ENCODE results near the gene SPATA32.

The SPATA32 gene

DNA sequence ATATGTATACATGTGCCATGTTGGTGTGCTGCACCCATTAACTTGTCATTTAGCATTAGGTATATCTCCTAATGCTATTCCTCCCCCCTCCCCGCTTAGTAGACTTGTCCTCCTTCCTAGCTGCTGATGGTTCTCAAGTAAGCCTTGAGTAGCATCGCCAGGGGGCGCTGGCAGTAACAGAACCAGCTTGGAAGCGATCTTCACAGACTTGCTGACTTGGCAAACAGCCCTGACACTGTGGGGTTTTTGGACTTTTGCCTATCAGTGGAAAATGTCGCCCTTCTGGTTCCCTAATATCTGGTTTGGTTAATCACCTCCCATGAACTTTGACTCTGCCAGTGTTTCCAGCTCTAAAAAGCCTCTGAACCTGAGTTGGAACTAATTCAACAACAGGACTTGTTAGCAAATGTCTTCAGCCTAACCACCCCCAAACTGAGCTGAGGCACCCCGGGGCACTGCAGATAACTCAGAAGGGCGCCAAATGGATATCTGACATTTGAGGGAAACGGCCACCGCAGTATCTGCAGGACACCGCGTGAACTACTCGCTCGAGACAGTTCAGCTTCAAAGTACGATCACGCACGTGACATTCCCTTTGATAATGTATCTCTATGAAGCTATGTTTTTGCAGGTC, 15.4 kb upstream of the SPATA32 start:
- Histone ChIP-seq H3K36me3 (ENCODE audit: control insufficient read depth in 2 of 2, insufficient read depth in 1 of 2, low read length in 2 of 2) (peaks cover 7 to 24% of the 10 kb centered on the region in 2 experiments; a peak in 2 of 3 replicates), H3K4me3 (ENCODE audit: low read depth, low read length) (no peak overlapping the region), H3K4me1 (ENCODE audit: control insufficient read depth, insufficient read depth, low read length) (peaks cover 5% of the 10 kb centered on the region), H3K27ac (ENCODE audit: extremely low read depth, low read depth, low read length) (no peak overlapping the region), H3K9me3 (ENCODE audit: control insufficient read depth, insufficient read depth, low read depth, low read length) (no peaks in the 10 kb centered on the region)
- ChIA-PET POLR2A (interaction anchor here (0.7 to 2.7 kb wide), 15 partner anchors 9 to 148 kb away, joined by 3 to 17 read pairs (median 4); partner anchors contain the start of genes HEXIM1, HEXIM2 and MAP3K14), CTCF (interaction anchor here (0.5 to 12.0 kb wide), 46 partner anchors 8 to 571 kb away, joined by 3 to 357 read pairs (median 6); partner anchors contain the start of genes ACBD4, FMNL1, HEXIM2 and MAP3K14)
- TF ChIP-seq HOXC10 (CRISPR knock-in tag; IDR thresholded peaks at IDR 0.05): no peak
- TF ChIP-seq, protein P1, sequence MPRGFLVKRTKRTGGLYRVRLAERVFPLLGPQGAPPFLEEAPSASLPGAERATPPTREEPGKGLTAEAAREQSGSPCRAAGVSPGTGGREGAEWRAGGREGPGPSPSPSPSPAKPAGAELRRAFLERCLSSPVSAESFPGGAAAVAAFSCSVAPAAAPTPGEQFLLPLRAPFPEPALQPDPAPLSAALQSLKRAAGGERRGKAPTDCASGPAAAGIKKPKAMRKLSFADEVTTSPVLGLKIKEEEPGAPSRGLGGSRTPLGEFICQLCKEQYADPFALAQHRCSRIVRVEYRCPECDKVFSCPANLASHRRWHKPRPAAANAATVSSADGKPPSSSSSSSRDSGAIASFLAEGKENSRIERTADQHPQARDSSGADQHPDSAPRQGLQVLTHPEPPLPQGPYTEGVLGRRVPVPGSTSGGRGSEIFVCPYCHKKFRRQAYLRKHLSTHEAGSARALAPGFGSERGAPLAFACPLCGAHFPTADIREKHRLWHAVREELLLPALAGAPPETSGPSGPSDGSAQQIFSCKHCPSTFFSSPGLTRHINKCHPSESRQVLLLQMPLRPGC (tag by site-specific recombination; IDR thresholded peaks at IDR 0.05): no peak
- TF ChIP-seq, protein P2, sequence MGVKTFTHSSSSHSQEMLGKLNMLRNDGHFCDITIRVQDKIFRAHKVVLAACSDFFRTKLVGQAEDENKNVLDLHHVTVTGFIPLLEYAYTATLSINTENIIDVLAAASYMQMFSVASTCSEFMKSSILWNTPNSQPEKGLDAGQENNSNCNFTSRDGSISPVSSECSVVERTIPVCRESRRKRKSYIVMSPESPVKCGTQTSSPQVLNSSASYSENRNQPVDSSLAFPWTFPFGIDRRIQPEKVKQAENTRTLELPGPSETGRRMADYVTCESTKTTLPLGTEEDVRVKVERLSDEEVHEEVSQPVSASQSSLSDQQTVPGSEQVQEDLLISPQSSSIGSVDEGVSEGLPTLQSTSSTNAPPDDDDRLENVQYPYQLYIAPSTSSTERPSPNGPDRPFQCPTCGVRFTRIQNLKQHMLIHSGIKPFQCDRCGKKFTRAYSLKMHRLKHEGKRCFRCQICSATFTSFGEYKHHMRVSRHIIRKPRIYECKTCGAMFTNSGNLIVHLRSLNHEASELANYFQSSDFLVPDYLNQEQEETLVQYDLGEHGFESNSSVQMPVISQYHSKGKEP (tag by site-specific recombination; IDR thresholded peaks at IDR 0.05): 0 out of 2 replicates have a peak, but pooled peaks have one; percentile 45
- peak; percentile 59; the same call in 1 of the 2 replicates for TF ChIP-seq ZSCAN30 (tag by site-specific recombination; IDR thresholded peaks at IDR 0.05)
- TF ChIP-seq GLIS1 (tag by site-specific recombination; IDR thresholded peaks at IDR 0.05): peak; percentile 56
- peak; percentile 81 for TF ChIP-seq ZNF341 (tag by site-specific recombination; IDR thresholded peaks at IDR 0.05; ENCODE audit: low read depth)
- TF ChIP-seq ZNF416 (tag by site-specific recombination; IDR thresholded peaks at IDR 0.05): no peak
- TF ChIP-seq ZNF24 (tag by site-specific recombination; IDR thresholded peaks at IDR 0.05): peak; percentile 34; the same call in 1 of the 2 replicates
- peak; percentile 66 for TF ChIP-seq ZBTB8A (tag by site-specific recombination; IDR thresholded peaks at IDR 0.05)
- TF ChIP-seq ZFP69B (tag by site-specific recombination; IDR thresholded peaks at IDR 0.05): no peak
- no peak for TF ChIP-seq ZNF302 (tag by site-specific recombination; IDR thresholded peaks at IDR 0.05; ENCODE audit: low read depth)
- no peak for TF ChIP-seq ZNF555 (tag by site-specific recombination; conservative IDR thresholded peaks at IDR 0.05)
- TF ChIP-seq, protein P3, sequence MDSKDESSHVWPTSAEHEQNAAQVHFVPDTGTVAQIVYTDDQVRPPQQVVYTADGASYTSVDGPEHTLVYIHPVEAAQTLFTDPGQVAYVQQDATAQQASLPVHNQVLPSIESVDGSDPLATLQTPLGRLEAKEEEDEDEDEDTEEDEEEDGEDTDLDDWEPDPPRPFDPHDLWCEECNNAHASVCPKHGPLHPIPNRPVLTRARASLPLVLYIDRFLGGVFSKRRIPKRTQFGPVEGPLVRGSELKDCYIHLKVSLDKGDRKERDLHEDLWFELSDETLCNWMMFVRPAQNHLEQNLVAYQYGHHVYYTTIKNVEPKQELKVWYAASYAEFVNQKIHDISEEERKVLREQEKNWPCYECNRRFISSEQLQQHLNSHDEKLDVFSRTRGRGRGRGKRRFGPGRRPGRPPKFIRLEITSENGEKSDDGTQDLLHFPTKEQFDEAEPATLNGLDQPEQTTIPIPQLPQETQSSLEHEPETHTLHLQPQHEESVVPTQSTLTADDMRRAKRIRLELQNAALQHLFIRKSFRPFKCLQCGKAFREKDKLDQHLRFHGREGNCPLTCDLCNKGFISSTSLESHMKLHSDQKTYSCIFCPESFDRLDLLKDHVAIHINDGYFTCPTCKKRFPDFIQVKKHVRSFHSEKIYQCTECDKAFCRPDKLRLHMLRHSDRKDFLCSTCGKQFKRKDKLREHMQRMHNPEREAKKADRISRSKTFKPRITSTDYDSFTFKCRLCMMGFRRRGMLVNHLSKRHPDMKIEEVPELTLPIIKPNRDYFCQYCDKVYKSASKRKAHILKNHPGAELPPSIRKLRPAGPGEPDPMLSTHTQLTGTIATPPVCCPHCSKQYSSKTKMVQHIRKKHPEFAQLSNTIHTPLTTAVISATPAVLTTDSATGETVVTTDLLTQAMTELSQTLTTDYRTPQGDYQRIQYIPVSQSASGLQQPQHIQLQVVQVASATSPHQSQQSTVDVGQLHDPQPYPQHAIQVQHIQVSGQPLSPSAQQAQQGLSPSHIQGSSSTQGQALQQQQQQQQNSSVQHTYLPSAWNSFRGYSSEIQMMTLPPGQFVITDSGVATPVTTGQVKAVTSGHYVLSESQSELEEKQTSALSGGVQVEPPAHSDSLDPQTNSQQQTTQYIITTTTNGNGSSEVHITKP (tag by site-specific recombination; IDR thresholded peaks at IDR 0.05): peak; percentile 90
- no peak for TF ChIP-seq SALL2 (tag by site-specific recombination; IDR thresholded peaks at IDR 0.05; ENCODE audit: borderline replicate concordance)
- no peak for TF ChIP-seq ZNF76 (tag by site-specific recombination; IDR thresholded peaks at IDR 0.05; ENCODE audit: borderline replicate concordance, low read depth)
- no peak for TF ChIP-seq SP2 (tag by site-specific recombination; IDR thresholded peaks at IDR 0.05)
- TF ChIP-seq ZNF624 (tag by site-specific recombination; IDR thresholded peaks at IDR 0.05): no peak
- peak; percentile 94; the same call in 1 of the 2 replicates for TF ChIP-seq ZNF660 (tag by site-specific recombination; IDR thresholded peaks at IDR 0.05)
- peak; percentile 25; the same call in 1 of the 2 replicates for TF ChIP-seq ZXDB (tag by site-specific recombination; IDR thresholded peaks at IDR 0.05)
- TF ChIP-seq, protein P4, sequence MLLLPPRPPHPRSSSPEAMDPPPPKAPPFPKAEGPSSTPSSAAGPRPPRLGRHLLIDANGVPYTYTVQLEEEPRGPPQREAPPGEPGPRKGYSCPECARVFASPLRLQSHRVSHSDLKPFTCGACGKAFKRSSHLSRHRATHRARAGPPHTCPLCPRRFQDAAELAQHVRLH (tag by site-specific recombination; IDR thresholded peaks at IDR 0.05): no peak
- TF ChIP-seq, protein P5, sequence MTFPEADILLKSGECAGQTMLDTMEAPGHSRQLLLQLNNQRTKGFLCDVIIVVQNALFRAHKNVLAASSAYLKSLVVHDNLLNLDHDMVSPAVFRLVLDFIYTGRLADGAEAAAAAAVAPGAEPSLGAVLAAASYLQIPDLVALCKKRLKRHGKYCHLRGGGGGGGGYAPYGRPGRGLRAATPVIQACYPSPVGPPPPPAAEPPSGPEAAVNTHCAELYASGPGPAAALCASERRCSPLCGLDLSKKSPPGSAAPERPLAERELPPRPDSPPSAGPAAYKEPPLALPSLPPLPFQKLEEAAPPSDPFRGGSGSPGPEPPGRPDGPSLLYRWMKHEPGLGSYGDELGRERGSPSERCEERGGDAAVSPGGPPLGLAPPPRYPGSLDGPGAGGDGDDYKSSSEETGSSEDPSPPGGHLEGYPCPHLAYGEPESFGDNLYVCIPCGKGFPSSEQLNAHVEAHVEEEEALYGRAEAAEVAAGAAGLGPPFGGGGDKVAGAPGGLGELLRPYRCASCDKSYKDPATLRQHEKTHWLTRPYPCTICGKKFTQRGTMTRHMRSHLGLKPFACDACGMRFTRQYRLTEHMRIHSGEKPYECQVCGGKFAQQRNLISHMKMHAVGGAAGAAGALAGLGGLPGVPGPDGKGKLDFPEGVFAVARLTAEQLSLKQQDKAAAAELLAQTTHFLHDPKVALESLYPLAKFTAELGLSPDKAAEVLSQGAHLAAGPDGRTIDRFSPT (tag by site-specific recombination; IDR thresholded peaks at IDR 0.05): no peak
- no peak for TF ChIP-seq OVOL3 (tag by site-specific recombination; IDR thresholded peaks at IDR 0.05)
- no peak for TF ChIP-seq ZNF433 (tag by site-specific recombination; IDR thresholded peaks at IDR 0.05; ENCODE audit: low read depth)
- no peak for TF ChIP-seq ZNF10 (tag by site-specific recombination; IDR thresholded peaks at IDR 0.05)
- TF ChIP-seq ZFP3 (tag by site-specific recombination; IDR thresholded peaks at IDR 0.05; ENCODE audit: low read depth): no peak
- TF ChIP-seq, protein P6, sequence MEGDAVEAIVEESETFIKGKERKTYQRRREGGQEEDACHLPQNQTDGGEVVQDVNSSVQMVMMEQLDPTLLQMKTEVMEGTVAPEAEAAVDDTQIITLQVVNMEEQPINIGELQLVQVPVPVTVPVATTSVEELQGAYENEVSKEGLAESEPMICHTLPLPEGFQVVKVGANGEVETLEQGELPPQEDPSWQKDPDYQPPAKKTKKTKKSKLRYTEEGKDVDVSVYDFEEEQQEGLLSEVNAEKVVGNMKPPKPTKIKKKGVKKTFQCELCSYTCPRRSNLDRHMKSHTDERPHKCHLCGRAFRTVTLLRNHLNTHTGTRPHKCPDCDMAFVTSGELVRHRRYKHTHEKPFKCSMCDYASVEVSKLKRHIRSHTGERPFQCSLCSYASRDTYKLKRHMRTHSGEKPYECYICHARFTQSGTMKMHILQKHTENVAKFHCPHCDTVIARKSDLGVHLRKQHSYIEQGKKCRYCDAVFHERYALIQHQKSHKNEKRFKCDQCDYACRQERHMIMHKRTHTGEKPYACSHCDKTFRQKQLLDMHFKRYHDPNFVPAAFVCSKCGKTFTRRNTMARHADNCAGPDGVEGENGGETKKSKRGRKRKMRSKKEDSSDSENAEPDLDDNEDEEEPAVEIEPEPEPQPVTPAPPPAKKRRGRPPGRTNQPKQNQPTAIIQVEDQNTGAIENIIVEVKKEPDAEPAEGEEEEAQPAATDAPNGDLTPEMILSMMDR (tag by site-specific recombination; IDR thresholded peaks at IDR 0.05): peak; percentile 55

Measured in HEK293 (cell line).